ENCODE data around the gene FAM13A.
"Not testable (repeated sequence)": the region's sequence is repeated elsewhere in the genome, so short reads cannot be mapped to it uniquely, and the experiment has no call there.

DNA sequence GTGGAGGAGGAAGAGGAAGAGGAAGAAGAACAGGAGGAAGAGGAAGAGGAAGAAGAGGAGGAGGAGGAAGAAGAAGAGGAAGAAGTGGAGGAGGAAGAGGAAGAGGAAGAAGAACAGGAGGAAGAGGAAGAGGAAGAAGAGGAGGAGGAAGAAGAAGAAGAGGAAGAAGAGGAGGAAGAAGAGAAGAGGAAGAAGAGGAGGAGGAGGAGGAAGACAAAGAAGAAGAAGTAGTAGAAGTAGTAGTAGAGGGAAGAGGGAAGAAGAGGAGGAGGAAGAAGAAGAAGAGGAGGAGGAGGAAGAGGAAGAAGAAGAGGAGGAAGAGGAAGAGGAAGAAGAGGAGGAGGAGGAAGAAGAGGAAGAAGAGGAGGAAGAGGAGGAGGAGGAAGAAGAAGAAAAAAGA, 143.8 kb downstream of the FAM13A start:
- TF ChIP-seq, protein P1, sequence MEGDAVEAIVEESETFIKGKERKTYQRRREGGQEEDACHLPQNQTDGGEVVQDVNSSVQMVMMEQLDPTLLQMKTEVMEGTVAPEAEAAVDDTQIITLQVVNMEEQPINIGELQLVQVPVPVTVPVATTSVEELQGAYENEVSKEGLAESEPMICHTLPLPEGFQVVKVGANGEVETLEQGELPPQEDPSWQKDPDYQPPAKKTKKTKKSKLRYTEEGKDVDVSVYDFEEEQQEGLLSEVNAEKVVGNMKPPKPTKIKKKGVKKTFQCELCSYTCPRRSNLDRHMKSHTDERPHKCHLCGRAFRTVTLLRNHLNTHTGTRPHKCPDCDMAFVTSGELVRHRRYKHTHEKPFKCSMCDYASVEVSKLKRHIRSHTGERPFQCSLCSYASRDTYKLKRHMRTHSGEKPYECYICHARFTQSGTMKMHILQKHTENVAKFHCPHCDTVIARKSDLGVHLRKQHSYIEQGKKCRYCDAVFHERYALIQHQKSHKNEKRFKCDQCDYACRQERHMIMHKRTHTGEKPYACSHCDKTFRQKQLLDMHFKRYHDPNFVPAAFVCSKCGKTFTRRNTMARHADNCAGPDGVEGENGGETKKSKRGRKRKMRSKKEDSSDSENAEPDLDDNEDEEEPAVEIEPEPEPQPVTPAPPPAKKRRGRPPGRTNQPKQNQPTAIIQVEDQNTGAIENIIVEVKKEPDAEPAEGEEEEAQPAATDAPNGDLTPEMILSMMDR (IDR thresholded peaks at IDR 0.05; ENCODE audit: control extremely low read depth in 1 of 3, insufficient read depth in 1 of 3, low read depth in 1 of 3, low read length in 3 of 3): not testable (repeated sequence)
- TF ChIP-seq SUZ12 (IDR thresholded peaks at IDR 0.05; ENCODE audit: low read length): not testable (repeated sequence)

Measured in H1 (cell line).